HCT116 (cell line): ENCODE measurements around the gene GOLGA8S. TPM values are rescaled to one million over a fixed set of nuclear protein-coding genes. Genes with fewer than 3 reads are reported as not detected.

Experiments
- ATAC-seq: fragments of 200-7000 bp; cut with Tn5 transposase; 2 replicates; pipeline ENCODE4 v1.9.1; 2020; ENCODE audit warnings: mild to moderate bottlenecking, moderate library complexity
- BruUV-seq: library from RNA; stranded (reverse); fragments of 400-500 nt; replicated peaks from 2 replicates; lab custom pipeline; 2021; lab: Mats Ljungman, UMichigan
- CTCF ChIA-PET: fragments of 300-600 bp; sonication (Branson Sonifier 250); formaldehyde crosslinking; loops from one replicate; lab custom pipeline; 2021; ENCODE audit warnings: antibody characterized with exemption; lab: Charles Lee
- POLR2A ChIA-PET: fragments of 300-600, 350-600 bp; sonication (Branson Sonifier 250); formaldehyde crosslinking; loops from one replicate; lab custom pipeline; 2021; ENCODE audit warnings: antibody characterized with exemption; lab: Charles Lee
- RAD21 ChIA-PET, 2 experiments: fragments of 300-600 bp; sonication (Branson Sonifier 250); formaldehyde crosslinking; loops; one replicate each; lab custom pipeline; 2023; ENCODE audit warnings: low total read pairs in 2 of 2; ENCODE audit not compliant: uncharacterized antibody in 2 of 2, unreplicated experiment in 2 of 2, low non-redundant PET in 1 of 2; lab: Charles Lee
- DNase-seq: peaks from one replicate; pipeline ENCODE4 v3.0.0-alpha.2; 2010; ENCODE audit warnings: low read depth, low spot score
- H2AFZ ChIP-seq: fragments of 200-600 bp; shearing (Covaris generic), sonication (generic); 2 replicates; pipeline ENCODE4 v1.6.1; 2017; ENCODE audit warnings: low read depth, mixed run types, mixed read lengths, antibody characterized with exemption, low read length; ENCODE audit not compliant: poor library complexity, severe bottlenecking
- H3K27ac ChIP-seq: 2 replicates; pipeline ENCODE4 v1.5.1; 2012; ENCODE audit warnings: low read depth, low read length
- H3K27me3 ChIP-seq: fragments of 200-600 bp; sonication (generic); 2 replicates; pipeline ENCODE4 v1.6.1; 2016; ENCODE audit warnings: mixed run types, low read length, mixed read lengths; ENCODE audit not compliant: insufficient read depth
- H3K36me3 ChIP-seq, 2 experiments: fragments of 200-500 bp in 1 of 2; fragments of 200-600 bp in 1 of 2; sonication (Bioruptor generic) in 1 of 2; sonication (generic) in 1 of 2; 2 replicates each; pipeline versions ENCODE4 v1.5.1 to v1.6.1; 2014 to 2016; ENCODE audit warnings: low read length in 2 of 2, inconsistent platforms in 1 of 2, mixed read lengths in 1 of 2, mixed run types in 1 of 2; ENCODE audit not compliant: insufficient read depth in 2 of 2, control insufficient read depth in 1 of 2
- H3K4me1 ChIP-seq, 2 experiments: fragments of 200-600 bp in 1 of 2; sonication (generic) in 1 of 2; 2 replicates each; pipeline versions ENCODE4 v1.5.1 to v1.6.1; 2012 to 2017; ENCODE audit warnings: low read length in 2 of 2, inconsistent platforms in 1 of 2, mild to moderate bottlenecking in 1 of 2, mixed read lengths in 1 of 2, mixed run types in 1 of 2, moderate library complexity in 1 of 2; ENCODE audit not compliant: insufficient read depth in 2 of 2, control insufficient read depth in 1 of 2
- H3K4me2 ChIP-seq: fragments of 200-600 bp; sonication (generic); 2 replicates; pipeline ENCODE4 v1.6.1; 2017; ENCODE audit warnings: mixed run types, low read length, mixed read lengths
- H3K4me3 ChIP-seq, 2 experiments: fragments of 200-600 bp in 1 of 2; sonication (generic) in 1 of 2; replicated peaks in 1 of 2; 2 replicates each; pipeline ENCODE4 v1.5.1; 2011 to 2016; ENCODE audit warnings: low read length in 2 of 2, control low read depth in 1 of 2, low read depth in 1 of 2, mild to moderate bottlenecking in 1 of 2, mixed read lengths in 1 of 2, mixed run types in 1 of 2
- H3K79me2 ChIP-seq: fragments of 200-600 bp; sonication (generic); 2 replicates; pipeline ENCODE4 v1.6.1; 2017; ENCODE audit warnings: mild to moderate bottlenecking, mixed run types, low read length, moderate library complexity, mixed read lengths; ENCODE audit not compliant: insufficient read depth
- H3K9ac ChIP-seq: fragments of 200-600 bp; sonication (generic); 2 replicates; pipeline ENCODE4 v1.6.1; 2016; ENCODE audit warnings: low read length, mixed read lengths
- H3K9me2 ChIP-seq: fragments of 200-600 bp; sonication (generic), shearing (Covaris generic); 2 replicates; pipeline ENCODE4 v1.6.1; 2017; ENCODE audit warnings: mixed run types, mild to moderate bottlenecking, moderate library complexity; ENCODE audit not compliant: insufficient read depth
- H3K9me3 ChIP-seq, 2 experiments: fragments of 200-500 bp in 1 of 2; fragments of 200-600 bp in 1 of 2; sonication (Bioruptor generic) in 1 of 2; sonication (generic) in 1 of 2; 2 replicates each; pipeline ENCODE4 v1.6.1; 2014 to 2017; ENCODE audit warnings: low read length in 2 of 2, mixed read lengths in 2 of 2, inconsistent platforms in 1 of 2, low read depth in 1 of 2, mild to moderate bottlenecking in 1 of 2, mixed run types in 1 of 2, moderate library complexity in 1 of 2; ENCODE audit not compliant: control insufficient read depth in 1 of 2, insufficient read depth in 1 of 2
- H4K20me1 ChIP-seq: fragments of 200-600 bp; sonication (generic), shearing (Covaris generic); 2 replicates; pipeline ENCODE4 v1.6.1; 2017; ENCODE audit warnings: mixed run types, mild to moderate bottlenecking, moderate library complexity; ENCODE audit not compliant: insufficient read depth
- ATF3 ChIP-seq: IDR thresholded peaks from 2 replicates; pipeline ENCODE4 v1.6.1; 2012
- CTCF ChIP-seq, 3 experiments: fragments of 200-600 bp in 1 of 3; sonication (generic) in 1 of 3; IDR thresholded peaks in 2 of 3; conservative IDR thresholded peaks in 1 of 3; 2 replicates each; pipeline ENCODE4 v1.5.1; 2012 to 2017; ENCODE audit warnings: low read depth in 2 of 3, low read length in 2 of 3, antibody characterized with exemption in 1 of 3, borderline replicate concordance in 1 of 3, control low read depth in 1 of 3, mild to moderate bottlenecking in 1 of 3, mixed read lengths in 1 of 3, mixed run types in 1 of 3, moderate library complexity in 1 of 3; ENCODE audit not compliant: insufficient read depth in 1 of 3
- EGR1 ChIP-seq: IDR thresholded peaks from 2 replicates; pipeline ENCODE4 v1.6.1; 2012; ENCODE audit warnings: low read depth
- EZH2 ChIP-seq: fragments of 200-600 bp; sonication (generic); IDR thresholded peaks from 2 replicates; pipeline ENCODE4 v1.6.1; 2017; ENCODE audit warnings: antibody characterized with exemption, mixed run types
- MAX ChIP-seq: IDR thresholded peaks from 2 replicates; pipeline ENCODE4 v1.6.1; 2012
- RAD21 ChIP-seq: IDR thresholded peaks from 2 replicates; pipeline ENCODE4 v1.6.1; 2012; ENCODE audit warnings: low read depth, mild to moderate bottlenecking
- SP1 ChIP-seq: IDR thresholded peaks from 2 replicates; pipeline ENCODE4 v1.6.1; 2012; ENCODE audit warnings: low read depth
- YY1 ChIP-seq: IDR thresholded peaks from 2 replicates; pipeline ENCODE4 v1.6.1; 2011; ENCODE audit warnings: low read length, low read depth, moderate library complexity, mild to moderate bottlenecking; ENCODE audit not compliant: insufficient replicate concordance; ENCODE audit errors: extremely low read depth
- ZBTB33 ChIP-seq: IDR thresholded peaks from 2 replicates; pipeline ENCODE4 v1.6.1; 2011; ENCODE audit warnings: mild to moderate bottlenecking, low read length, moderate library complexity; ENCODE audit not compliant: insufficient replicate concordance; ENCODE audit errors: extremely low read depth
- ZNF274 ChIP-seq: fragments of 200-500 bp; sonication (Bioruptor generic); IDR thresholded peaks from 2 replicates; pipeline ENCODE4 v1.6.1; 2014; ENCODE audit warnings: mild to moderate bottlenecking, low read depth, low read length, inconsistent platforms
- intact Hi-C: fragments of 100-400 bp; cut with micrococcal nuclease; formaldehyde crosslinking; loops from 2 replicates; pipeline ENCODE4 v1.10.0; 2022
- total RNA-seq: library from RNA; stranded (reverse); gene quantifications from one replicate; pipeline ENCODE4 v1.2.1, GENCODE V29; 2021; ENCODE audit not compliant: unreplicated experiment

The GOLGA8S gene
- total RNA-seq, 1 experiment from 2014 or later: 0.15 TPM

- intact Hi-C loops: no loop called here
- no peaks in the 10 kb centered on the region for H3K4me1 ChIP-seq
- no peaks in the 10 kb centered on the region for H3K27me3 ChIP-seq
- H3K9me2 ChIP-seq: no peaks in the 10 kb centered on the region
- H3K9me3 ChIP-seq: no peaks in the 10 kb centered on the region
- no peak overlapping the region for H2AFZ ChIP-seq
- no TSS peak for BruUV-seq
- TF ChIP-seq YY1: no peak
- TF ChIP-seq CTCF (IDR thresholded peaks at IDR 0.05 in 2 of 3, conservative IDR thresholded peaks at IDR 0.05 in 1 of 3; ENCODE audit: borderline replicate concordance in 1 of 3, insufficient read depth in 1 of 3, low read depth in 2 of 3, low read length in 2 of 3): no peak
- no peak for TF ChIP-seq MAX
- TF ChIP-seq ZNF274: no peak
- TF ChIP-seq EGR1: no peak
- no peak for TF ChIP-seq SP1
- no peak for TF ChIP-seq ATF3
- TF ChIP-seq RAD21: no peak
- TF ChIP-seq EZH2: no peak
- no peak for TF ChIP-seq ZBTB33
- no peak overlapping the region for H3K9ac ChIP-seq
- H3K4me2 ChIP-seq: no peak overlapping the region
- H3K27ac ChIP-seq: no peak overlapping the region
- RAD21 ChIA-PET: no interaction called here
- no peak for DNase-seq
- no peak overlapping the region for H3K4me3 ChIP-seq
- H3K36me3 ChIP-seq: no peaks in the 10 kb centered on the region
- ATAC-seq: no peak
- CTCF ChIA-PET: no interaction called here
- POLR2A ChIA-PET: interaction anchor here (0.6 kb wide), 1 partner anchor 16 kb away, joined by 3 read pairs; no protein-coding TSS in a partner anchor
- no peaks in the 10 kb centered on the region for H4K20me1 ChIP-seq
- no peaks in the 10 kb centered on the region for H3K79me2 ChIP-seq
These were observed 40.6 kb downstream of the GOLGA8S start for GRCh38 chr15:23395030-23395692.
